Lower leg skin (tissue), 3 donors: ENCODE measurements around the gene MYBPH.

Source experiments
- POLR2A ChIP-seq, 2 donors: fragments of 450-650 bp; IDR thresholded peaks; one replicate each; pipeline ENCODE4 v1.6.1; 2016 to 2017; ENCODE audit warnings: antibody characterized with exemption in 2 of 2, mild to moderate bottlenecking in 1 of 2, moderate library complexity in 1 of 2
- TF ChIP-seq, protein P1 (sequence below), 3 donors: fragments of 450-650 bp; IDR thresholded peaks; one replicate each; pipeline ENCODE4 v1.5.1; 2016; ENCODE audit warnings: antibody characterized with exemption in 3 of 3, mild to moderate bottlenecking in 3 of 3, moderate library complexity in 2 of 3

DNA sequence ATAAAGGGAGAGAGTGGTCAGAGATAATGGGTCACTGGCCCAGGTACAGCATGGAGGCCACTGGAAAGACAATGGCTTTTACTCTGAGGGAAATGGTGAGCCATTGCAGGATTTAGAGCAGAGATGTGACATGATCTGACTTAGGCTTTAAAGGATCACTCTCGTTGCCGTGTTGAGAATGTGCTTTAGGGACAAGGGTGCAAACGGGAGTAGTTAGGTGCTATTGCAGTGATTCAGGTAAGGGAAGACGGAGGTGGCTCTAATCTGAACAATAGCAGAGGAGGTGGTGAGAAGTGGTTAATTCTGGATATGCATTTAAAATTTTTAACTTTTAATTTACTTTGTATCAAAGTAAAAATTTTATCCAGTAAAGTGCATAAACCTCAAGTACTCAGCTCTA lies 38.3 kb downstream of the MYBPH start:
- TF ChIP-seq, protein P1, sequence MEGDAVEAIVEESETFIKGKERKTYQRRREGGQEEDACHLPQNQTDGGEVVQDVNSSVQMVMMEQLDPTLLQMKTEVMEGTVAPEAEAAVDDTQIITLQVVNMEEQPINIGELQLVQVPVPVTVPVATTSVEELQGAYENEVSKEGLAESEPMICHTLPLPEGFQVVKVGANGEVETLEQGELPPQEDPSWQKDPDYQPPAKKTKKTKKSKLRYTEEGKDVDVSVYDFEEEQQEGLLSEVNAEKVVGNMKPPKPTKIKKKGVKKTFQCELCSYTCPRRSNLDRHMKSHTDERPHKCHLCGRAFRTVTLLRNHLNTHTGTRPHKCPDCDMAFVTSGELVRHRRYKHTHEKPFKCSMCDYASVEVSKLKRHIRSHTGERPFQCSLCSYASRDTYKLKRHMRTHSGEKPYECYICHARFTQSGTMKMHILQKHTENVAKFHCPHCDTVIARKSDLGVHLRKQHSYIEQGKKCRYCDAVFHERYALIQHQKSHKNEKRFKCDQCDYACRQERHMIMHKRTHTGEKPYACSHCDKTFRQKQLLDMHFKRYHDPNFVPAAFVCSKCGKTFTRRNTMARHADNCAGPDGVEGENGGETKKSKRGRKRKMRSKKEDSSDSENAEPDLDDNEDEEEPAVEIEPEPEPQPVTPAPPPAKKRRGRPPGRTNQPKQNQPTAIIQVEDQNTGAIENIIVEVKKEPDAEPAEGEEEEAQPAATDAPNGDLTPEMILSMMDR (IDR thresholded peaks at IDR 0.05), result no peak
- no peak for TF ChIP-seq POLR2A (IDR thresholded peaks at IDR 0.05)
